Lower leg skin (tissue), 3 donors: ENCODE measurements around the gene ZNF428.

Experiments used
- POLR2A ChIP-seq, 2 donors: fragments of 450-650 bp; IDR thresholded peaks; one replicate each; pipeline ENCODE4 v1.6.1; 2016 to 2017; ENCODE audit warnings: antibody characterized with exemption in 2 of 2, mild to moderate bottlenecking in 1 of 2, moderate library complexity in 1 of 2
- TF ChIP-seq, protein P1 (sequence below), 3 donors: fragments of 450-650 bp; IDR thresholded peaks; one replicate each; pipeline ENCODE4 v1.5.1; 2016; ENCODE audit warnings: antibody characterized with exemption in 3 of 3, mild to moderate bottlenecking in 3 of 3, moderate library complexity in 2 of 3

GRCh38 chr19:43589678-43590077, 29.8 kb downstream of the ZNF428 start:
- TF ChIP-seq, protein P1, sequence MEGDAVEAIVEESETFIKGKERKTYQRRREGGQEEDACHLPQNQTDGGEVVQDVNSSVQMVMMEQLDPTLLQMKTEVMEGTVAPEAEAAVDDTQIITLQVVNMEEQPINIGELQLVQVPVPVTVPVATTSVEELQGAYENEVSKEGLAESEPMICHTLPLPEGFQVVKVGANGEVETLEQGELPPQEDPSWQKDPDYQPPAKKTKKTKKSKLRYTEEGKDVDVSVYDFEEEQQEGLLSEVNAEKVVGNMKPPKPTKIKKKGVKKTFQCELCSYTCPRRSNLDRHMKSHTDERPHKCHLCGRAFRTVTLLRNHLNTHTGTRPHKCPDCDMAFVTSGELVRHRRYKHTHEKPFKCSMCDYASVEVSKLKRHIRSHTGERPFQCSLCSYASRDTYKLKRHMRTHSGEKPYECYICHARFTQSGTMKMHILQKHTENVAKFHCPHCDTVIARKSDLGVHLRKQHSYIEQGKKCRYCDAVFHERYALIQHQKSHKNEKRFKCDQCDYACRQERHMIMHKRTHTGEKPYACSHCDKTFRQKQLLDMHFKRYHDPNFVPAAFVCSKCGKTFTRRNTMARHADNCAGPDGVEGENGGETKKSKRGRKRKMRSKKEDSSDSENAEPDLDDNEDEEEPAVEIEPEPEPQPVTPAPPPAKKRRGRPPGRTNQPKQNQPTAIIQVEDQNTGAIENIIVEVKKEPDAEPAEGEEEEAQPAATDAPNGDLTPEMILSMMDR (IDR thresholded peaks at IDR 0.05) = no peak
- TF ChIP-seq POLR2A (IDR thresholded peaks at IDR 0.05) = no peak
